OCI-M1 (cell line): ENCODE measurements around the gene CD2AP.
"Not testable (repeated sequence)": the region's sequence is repeated elsewhere in the genome, so short reads cannot be mapped to it uniquely, and the experiment has no call there.

Source experiments
- DNase-seq: peaks from one replicate; lab custom pipeline; 2025; lab: John Stamatoyannopoulos, UW

CD2AP gene

GRCh38 chr6:47634210-47635047 is 156.8 kb downstream of the CD2AP start:
- DNase-seq: no peak

DNA sequence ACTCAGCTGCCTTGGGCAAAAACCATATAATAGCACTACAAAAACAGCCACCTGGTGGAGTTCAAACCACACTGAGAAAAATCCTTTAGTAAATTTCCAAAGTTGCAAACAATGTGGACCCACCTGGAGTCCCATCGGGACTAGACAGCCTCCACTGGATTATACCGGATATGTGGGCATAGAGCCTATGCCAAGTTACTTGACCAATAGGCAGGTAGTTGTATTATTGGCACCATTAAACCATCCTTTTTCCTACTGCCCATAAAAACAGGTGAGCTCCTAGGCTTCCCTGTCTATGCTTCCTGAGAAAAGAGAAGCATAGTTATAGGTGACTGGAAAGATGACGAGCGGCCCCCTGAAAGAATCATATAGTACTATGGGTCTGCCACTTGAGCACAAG is 169.1 kb downstream of the CD2AP start:
- no peak for DNase-seq

- DNase-seq: no peak
Measured at GRCh38 chr6:47647188-47647587, 169.6 kb downstream of the CD2AP start.

- not testable (repeated sequence) for DNase-seq
Measured at GRCh38 chr6:47647626-47648025, 170.0 kb downstream of the CD2AP start.

DNA sequence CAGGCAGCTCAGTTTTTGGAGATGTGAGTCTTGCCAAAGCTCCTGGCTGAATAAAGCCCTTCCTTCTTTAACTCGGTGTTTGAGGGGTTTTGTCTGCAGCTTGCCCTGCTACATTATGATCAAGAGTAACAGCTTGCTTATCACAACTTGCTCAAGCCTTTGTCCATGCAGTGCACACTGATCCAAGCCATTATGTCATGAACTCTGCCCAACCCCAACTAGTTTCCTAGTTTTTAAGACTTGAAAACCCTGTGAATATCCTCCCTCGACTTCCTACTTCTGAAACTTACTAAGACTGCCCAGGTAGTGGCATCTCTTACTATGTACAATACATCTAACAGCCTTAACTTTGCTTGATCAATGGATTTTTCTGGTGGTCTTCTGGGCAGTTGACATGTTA is 170.4 kb downstream of the CD2AP start:
- no peak for DNase-seq

DNA sequence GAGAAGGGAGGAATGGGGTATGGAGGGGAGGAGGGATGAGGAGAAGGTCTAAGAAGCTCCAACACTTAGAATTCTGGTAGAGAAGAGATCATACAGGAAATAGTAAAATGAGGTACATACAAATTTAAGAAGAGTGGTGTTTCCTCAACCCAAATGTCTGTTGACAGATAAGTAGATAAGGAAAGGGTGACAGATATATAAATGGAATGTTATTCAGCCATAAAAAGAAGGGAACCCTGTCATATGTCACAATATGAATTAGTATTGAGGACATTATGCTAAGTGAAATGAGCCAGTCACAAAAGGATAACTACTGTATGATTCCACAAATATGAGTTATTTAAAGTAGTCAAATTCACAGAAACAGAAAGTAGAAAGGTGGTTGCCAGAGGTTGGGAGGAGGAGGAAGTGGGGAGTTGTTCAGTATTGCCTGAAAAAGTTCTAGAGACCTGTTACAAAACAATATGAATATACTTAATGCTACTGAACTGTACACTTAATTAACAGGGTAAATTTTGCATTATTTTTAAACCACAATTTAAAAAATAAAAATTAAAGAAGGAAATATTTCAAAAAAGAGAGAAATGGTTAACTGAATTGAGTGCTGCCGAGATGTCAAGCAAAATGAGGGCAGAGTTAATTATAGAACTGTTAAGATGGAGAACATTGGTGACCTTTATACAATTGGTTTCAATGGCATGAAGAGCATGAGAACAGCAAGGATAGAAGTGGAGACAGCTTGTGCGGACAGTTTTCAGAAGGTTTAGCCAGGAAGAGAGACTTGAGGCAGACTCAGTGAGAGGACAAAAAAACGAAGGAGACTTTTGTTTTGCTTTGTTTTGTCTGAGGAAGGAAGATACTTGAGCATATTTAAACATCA is 173.2 kb downstream of the CD2AP start:
- peak; percentile 32 for DNase-seq

DNA sequence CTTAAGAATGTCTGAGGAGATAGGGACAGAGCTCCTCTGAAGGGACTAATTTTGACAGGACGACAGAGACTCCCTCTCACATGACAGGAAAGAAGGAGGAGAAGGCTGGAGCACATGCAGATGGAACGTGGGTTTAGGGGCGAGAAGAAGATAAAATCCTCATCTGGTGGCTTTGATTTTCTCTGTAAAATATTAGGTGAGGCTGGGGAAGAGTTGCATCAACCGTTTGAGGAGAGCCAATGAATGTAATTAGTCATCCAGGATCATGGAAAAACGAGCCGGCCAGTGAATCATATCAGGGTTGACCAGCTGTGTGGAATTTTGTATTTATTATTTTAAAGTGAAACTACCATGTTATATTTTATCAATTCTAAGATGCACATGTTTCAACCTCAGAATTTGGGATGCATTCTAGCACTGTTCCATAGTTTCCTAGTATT is 173.9 kb downstream of the CD2AP start:
- DNase-seq: no peak

GRCh38 chr6:47653706-47654105 is 176.1 kb downstream of the CD2AP start:
- DNase-seq: no peak

- DNase-seq: no peak
Measured at GRCh38 chr6:47654255-47654654, 176.7 kb downstream of the CD2AP start.

GRCh38 chr6:47655719-47656595 is 178.4 kb downstream of the CD2AP start:
- DNase-seq: peak; percentile 54

- DNase-seq: no peak
Measured at GRCh38 chr6:47661960-47662359, 184.4 kb downstream of the CD2AP start.

DNA sequence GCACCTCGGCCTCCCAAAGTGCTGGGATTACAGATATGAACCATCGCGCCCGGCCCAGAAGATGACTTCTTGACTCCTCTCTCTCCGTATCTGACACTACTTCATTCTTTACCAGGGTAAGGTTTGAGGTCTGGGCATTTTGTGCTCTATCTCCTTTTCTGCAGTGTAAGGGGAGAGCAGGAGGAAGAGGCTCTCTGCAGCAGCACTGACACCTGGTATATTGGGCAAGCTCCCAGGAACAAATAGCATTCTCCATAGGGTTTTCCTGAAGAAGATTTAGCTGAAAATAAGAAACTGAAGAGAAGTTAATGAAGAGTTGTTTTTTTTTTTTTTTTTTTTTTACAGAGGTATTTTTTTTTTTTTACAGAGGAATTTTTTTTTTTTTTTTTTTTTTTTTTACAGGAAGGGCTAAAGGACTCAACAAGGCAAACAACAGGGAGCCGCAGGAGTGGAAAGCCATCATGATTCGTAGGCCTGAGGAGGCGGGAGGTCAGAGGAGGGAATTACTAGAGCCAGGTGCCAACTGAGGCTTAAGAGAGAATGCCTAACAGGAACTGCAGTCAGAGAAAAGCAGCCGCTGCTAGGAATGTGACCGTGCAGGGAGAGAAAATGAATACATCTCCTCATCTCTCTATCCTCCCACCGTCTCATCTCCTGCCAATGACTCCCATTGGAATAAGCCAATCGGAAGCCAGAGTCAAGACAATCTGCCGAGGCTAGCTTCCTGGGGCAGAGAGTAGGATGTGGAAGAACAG is 186.1 kb downstream of the CD2AP start:
- DNase-seq: no peak

DNA sequence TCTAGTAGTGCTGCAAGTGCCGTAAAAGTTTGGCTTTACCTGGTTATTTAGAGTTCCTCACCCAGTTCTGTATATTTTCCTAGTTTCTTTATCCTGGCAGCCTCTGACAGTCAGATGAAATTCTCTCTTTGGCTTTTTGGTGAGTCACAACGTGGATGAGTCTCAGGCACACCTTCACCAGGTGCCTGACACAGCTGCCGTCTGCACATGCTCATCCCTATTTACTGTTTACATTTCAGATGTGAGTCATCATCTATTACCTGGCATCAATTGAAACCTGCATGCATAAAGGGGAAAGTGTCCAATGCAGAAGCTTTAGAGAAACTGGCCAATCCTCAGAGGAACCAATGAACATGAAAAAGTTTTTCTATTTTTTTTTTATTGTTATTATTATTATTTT is 187.5 kb downstream of the CD2AP start:
- no peak for DNase-seq

- DNase-seq: peak; percentile 42
Measured at GRCh38 chr6:47669684-47670513, 192.3 kb downstream of the CD2AP start.

DNA sequence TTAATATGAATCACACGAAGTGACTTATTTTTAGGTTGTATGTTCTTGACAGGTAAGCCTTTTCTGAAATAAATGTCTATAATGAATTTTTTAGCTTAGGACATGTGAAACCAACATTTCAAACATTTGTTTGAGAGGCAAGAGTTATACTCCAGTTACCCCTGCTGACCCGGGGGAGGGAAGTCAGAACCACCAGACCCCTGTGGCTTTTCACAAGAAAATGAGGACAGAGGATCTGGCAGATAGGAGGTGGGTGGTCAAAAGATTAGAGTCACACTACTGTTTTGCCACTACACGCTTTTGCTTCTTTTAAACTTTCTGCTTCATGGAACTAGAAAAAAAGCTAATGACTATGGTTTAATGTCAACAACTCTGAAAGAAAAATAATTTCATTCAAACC is 193.3 kb downstream of the CD2AP start:
- peak; percentile 65 for DNase-seq

DNA sequence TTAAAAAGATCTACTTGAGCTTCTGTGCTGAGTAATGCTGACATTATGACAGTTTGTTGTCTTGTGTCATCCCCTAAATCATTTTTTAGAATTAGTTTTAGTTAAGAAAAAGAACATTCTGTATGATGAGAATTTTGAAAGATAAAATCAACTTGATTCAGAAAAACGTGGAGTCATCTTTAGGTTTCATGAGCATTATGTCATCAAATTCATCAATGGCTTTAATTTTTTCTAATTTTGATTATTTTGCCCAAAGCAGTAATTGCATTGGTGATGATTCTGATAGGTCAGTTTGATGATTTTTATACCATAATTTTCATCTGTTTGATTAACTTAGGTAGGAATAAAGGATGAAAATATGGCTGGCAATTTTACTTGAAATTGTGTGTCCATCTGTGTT is 194.2 kb downstream of the CD2AP start:
- no peak for DNase-seq

DNA sequence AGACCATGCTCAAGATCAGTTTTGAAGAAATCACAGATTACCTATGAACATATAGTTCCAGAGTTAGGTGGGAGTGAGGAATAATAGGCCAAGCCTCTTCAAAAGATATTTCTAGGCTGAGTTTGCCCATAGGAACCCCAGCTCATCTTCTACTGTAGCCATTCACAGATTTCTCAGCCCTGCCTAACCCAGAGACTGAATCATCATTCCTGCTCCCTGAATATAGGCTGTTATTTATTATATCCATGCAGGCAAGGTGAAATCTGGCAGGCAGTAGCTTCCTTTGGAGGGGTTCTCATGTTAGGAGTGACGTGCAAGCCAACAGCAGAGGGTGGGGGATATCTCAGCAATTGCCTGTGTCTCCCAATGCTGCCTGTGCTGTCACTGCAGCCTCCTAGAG is 195.2 kb downstream of the CD2AP start:
- no peak for DNase-seq

DNA sequence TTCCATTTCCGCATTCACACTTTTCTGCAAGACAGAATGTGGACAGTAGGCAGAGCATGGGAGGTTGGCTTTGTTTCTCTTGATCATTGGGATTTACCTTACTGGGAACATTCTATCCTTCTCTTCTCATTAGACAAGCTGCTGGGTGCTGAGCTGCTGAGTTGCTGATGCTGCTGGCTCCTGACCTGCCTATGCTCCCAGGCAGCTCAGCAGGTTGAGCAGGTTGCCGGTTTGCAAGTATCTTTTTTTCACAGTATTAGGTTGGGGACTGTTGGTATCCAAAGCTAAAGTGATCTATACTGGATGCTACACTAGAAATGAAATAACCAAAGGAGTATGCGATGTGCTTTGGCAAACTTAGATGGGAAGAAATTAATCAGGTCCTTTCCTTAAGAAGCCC is 197.1 kb downstream of the CD2AP start:
- DNase-seq: no peak
